GM06990 (cell line): ENCODE measurements around the gene GDPD5.

Experiments used
- DNase-seq: peaks from one replicate; pipeline ENCODE4 v3.0.0-alpha.2; 2011; ENCODE audit not compliant: insufficient read length; ENCODE audit errors: extremely low read depth
- H3K27me3 ChIP-seq: replicated peaks from 2 replicates; pipeline ENCODE4 v1.6.0; 2011; ENCODE audit warnings: low read length; ENCODE audit not compliant: control insufficient read depth, insufficient read depth
- H3K36me3 ChIP-seq: 2 replicates; pipeline ENCODE4 v1.5.1; 2011; ENCODE audit warnings: low read length; ENCODE audit not compliant: control insufficient read depth, insufficient read depth
- H3K4me3 ChIP-seq: replicated peaks from 2 replicates; pipeline ENCODE4 v1.5.1; 2011; ENCODE audit warnings: low read depth, mild to moderate bottlenecking, control low read depth, low read length
- TF ChIP-seq, protein P1 (sequence below): IDR thresholded peaks from 2 replicates; pipeline ENCODE4 v1.5.1; 2011; ENCODE audit warnings: low read length, control low read depth, mild to moderate bottlenecking, inconsistent platforms; ENCODE audit not compliant: insufficient read depth, poor library complexity, severe bottlenecking

Gene GDPD5

GRCh38 chr11:75534259-75535069 is 8.7 kb upstream of the GDPD5 start:
- Histone ChIP-seq H3K4me3 (no peak overlapping the region), H3K36me3 (no peaks in the 10 kb centered on the region), H3K27me3 (no peaks in the 10 kb centered on the region)
- no peak for DNase-seq
- TF ChIP-seq, protein P1, sequence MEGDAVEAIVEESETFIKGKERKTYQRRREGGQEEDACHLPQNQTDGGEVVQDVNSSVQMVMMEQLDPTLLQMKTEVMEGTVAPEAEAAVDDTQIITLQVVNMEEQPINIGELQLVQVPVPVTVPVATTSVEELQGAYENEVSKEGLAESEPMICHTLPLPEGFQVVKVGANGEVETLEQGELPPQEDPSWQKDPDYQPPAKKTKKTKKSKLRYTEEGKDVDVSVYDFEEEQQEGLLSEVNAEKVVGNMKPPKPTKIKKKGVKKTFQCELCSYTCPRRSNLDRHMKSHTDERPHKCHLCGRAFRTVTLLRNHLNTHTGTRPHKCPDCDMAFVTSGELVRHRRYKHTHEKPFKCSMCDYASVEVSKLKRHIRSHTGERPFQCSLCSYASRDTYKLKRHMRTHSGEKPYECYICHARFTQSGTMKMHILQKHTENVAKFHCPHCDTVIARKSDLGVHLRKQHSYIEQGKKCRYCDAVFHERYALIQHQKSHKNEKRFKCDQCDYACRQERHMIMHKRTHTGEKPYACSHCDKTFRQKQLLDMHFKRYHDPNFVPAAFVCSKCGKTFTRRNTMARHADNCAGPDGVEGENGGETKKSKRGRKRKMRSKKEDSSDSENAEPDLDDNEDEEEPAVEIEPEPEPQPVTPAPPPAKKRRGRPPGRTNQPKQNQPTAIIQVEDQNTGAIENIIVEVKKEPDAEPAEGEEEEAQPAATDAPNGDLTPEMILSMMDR, result no peak

DNA sequence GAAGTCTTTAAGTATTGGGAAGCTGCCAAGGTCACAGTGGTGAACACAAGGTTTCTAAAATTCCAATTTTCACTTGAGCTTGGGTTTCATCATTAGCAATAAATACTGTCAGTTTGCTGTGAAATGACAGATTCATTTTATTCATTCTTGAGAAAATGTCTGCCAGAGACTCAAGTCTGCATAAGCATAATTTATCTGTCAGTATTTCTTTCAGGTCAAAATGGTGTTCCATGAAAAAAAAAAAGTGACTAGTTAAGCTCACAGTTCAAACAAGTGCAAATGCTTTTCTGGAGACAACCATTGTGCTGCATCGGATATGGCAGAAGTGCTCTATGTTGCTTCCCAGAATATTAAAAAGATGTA is 8.1 kb upstream of the GDPD5 start:
- no peaks in the 10 kb centered on the region; the same call in 1 of the 2 replicates for H3K27me3 ChIP-seq

GRCh38 chr11:75532200-75533048 is 6.7 kb upstream of the GDPD5 start:
- no peak for DNase-seq
- Histone ChIP-seq H3K36me3 (no peaks in the 10 kb centered on the region), H3K4me3 (no peak overlapping the region), H3K27me3 (no peaks in the 10 kb centered on the region; the same call in 1 of the 2 replicates)
- TF ChIP-seq, protein P1, result peak; percentile 74

More for the DNA sequence above, 8.1 kb upstream of the GDPD5 start:
- TF ChIP-seq, protein P1, result no peak
- no peak for DNase-seq
- Histone ChIP-seq H3K36me3 (no peaks in the 10 kb centered on the region), H3K4me3 (no peak overlapping the region)

DNA sequence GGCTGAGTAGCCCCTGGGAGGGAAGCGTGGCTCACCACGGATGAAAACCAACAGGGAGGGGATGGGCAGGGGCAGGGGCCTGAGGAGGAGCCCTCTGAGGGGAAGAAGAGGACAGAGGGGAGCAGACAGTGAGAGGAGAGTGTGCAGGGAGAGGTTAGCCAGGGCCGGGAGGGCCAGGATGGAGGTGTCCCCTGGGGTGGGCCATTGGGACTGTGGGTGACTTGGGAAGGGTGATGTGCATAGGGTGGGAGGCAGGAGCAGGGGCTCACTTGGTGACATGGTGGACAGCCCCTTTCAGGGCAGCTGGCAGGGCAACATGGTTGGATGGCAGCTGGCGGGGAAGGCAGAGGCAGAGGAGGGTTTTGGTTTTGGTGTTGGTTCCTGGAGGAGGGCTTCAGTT is 5.6 kb upstream of the GDPD5 start:
- no peaks in the 10 kb centered on the region; the same call in 1 of the 2 replicates for H3K27me3 ChIP-seq

GRCh38 chr11:75530577-75530976 is 4.8 kb upstream of the GDPD5 start:
- TF ChIP-seq, protein P1, result no peak
- no peak overlapping the region for H3K4me3 ChIP-seq
- H3K36me3 ChIP-seq, result no peaks in the 10 kb centered on the region
- H3K27me3 ChIP-seq, result no peaks in the 10 kb centered on the region; the same call in 1 of the 2 replicates
- DNase-seq, result no peak

More for the DNA sequence above, 5.6 kb upstream of the GDPD5 start:
- no peak overlapping the region for H3K4me3 ChIP-seq
- TF ChIP-seq, protein P1, result no peak
- no peaks in the 10 kb centered on the region for H3K36me3 ChIP-seq
- DNase-seq, result no peak
